ENCODE results near the gene DPH1. TPM values are rescaled to one million over a fixed set of nuclear protein-coding genes. Genes with fewer than 3 reads are reported as not detected.
"Not testable (repeated sequence)": the region's sequence is repeated elsewhere in the genome, so short reads cannot be mapped to it uniquely, and the experiment has no call there.

DPH1 gene
- total RNA-seq (2021; fragmentation: NEBNext Ultra II Directional; extraction: Animal tissue kit (Norgen Biotek cat#: 25700)): 10 to 100 TPM; 65.9 to 81.6 (median 71.8) TPM
- long read RNA-seq, transcript DPH1-203 (12 exons, 1,747 nt): minor isoform, 13 of 101 reads
- long read RNA-seq, transcript DPH1-212 (2 exons, 657 nt): minor isoform, 5 of 101 reads
- long read RNA-seq, transcript DPH1-201 (13 exons, 2,221 nt): major isoform, 52 of 101 reads
- long read RNA-seq, partial matches to known transcripts: 6 of 101 reads
- long read RNA-seq, other reads (novel, unspliced or antisense): 15 of 101 reads

DNA sequence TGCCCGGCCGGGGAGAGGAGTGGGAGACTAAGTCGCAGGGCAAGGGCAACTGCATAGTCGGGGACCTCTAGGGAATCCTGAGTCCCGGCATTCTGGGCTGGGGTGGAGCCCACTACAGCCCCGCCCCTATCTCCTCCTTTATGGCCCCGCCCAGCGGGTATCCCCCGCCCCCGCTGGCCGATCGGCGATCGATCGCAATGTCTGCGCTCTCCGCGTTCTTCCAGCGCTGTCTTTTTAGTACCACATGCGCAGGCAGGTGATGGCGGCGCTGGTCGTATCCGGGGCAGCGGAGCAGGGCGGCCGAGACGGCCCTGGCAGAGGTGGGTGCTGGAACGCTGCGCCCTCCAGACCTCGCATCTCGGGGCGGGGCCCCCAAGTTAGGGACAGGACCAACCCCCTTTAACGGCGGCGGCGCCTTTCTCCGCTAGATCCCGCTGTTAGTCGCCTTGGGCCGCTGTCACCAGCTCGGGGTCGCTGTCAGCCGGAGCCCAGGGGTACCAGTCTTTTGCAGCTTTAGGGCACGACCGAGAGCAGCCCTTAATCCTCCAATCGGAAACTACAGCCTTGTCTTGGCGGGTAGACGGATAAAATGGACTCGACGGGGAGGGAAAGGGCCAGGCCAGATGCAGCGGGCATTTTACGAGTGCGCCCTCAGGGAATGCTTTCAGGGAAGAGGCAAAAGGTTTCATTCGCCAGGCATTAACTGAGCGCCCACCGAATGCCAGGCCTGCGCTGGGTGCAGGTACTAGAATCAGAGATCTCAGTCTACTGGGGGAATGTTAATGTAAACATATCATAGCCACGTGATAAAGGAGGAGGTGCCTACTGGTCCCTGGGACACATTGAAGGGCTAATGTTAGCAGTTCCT, at the start of gene DPH1:
Gene DPH1, plus strand, starts transcription at position 243 of the 868 bp plus-strand sequence. Its CDS starts 17 bp downstream, at position 260.
- peak within 1 kb of the TSS; percentile 97 for H3K4me3 Mint-ChIP-seq
- no peaks in the 10 kb centered on the region for H3K9me3 Mint-ChIP-seq
- H3K27me3 Mint-ChIP-seq (ENCODE audit: insufficient read depth): peaks cover 7% of the 10 kb centered on the region
- TF ChIP-seq, protein P1, sequence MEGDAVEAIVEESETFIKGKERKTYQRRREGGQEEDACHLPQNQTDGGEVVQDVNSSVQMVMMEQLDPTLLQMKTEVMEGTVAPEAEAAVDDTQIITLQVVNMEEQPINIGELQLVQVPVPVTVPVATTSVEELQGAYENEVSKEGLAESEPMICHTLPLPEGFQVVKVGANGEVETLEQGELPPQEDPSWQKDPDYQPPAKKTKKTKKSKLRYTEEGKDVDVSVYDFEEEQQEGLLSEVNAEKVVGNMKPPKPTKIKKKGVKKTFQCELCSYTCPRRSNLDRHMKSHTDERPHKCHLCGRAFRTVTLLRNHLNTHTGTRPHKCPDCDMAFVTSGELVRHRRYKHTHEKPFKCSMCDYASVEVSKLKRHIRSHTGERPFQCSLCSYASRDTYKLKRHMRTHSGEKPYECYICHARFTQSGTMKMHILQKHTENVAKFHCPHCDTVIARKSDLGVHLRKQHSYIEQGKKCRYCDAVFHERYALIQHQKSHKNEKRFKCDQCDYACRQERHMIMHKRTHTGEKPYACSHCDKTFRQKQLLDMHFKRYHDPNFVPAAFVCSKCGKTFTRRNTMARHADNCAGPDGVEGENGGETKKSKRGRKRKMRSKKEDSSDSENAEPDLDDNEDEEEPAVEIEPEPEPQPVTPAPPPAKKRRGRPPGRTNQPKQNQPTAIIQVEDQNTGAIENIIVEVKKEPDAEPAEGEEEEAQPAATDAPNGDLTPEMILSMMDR (IDR thresholded peaks at IDR 0.05): no peak
- H3K27ac Mint-ChIP-seq: peak within 1 kb of the TSS; percentile 90
- H3K36me3 Mint-ChIP-seq (ENCODE audit: low read depth): peaks cover 8% of the 10 kb centered on the region; the same call in 1 of the 2 replicates
- DNase-seq: peak; percentile 89
- peaks cover 59% of the 10 kb centered on the region for H3K4me1 Mint-ChIP-seq (ENCODE audit: low read depth)

DNA sequence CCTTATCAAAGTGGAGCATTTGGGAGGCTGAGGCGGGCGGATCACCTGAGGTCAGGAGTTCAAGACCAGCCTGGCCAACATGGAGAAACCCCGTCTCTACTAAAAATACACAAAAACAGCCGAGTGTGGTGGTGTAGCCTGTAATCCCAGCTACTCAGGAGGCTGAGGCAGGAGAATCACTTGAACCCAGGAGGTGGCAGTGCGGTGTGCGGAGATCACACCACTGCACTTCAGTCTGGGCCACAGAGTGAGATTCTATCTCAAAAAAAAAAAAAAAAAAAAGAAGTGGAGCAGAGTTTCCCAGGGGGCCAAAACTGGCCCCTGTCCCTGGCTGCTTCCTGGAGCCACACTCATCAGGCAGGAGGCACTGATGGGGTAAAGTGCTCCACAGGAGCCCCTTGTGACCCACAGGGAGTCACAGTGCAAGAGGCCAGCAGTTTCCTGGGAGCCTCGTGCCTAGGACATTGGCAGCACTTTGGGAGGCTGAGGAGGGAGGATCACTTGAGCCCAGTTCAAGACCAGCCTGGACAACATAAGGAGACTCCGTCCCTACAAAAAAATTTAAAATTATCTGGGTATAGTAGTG, 49.2 kb upstream of the DPH1 start:
- no peaks in the 10 kb centered on the region for H3K9me3 Mint-ChIP-seq
- peaks cover 31% of the 10 kb centered on the region for H3K27me3 Mint-ChIP-seq (ENCODE audit: insufficient read depth)
- H3K36me3 Mint-ChIP-seq (ENCODE audit: low read depth): no peaks in the 10 kb centered on the region
- H3K4me1 Mint-ChIP-seq (ENCODE audit: low read depth): peaks cover 6% of the 10 kb centered on the region; the same call in 1 of the 2 replicates
- H3K27ac Mint-ChIP-seq: no peak overlapping the region
- H3K4me3 Mint-ChIP-seq: no peak overlapping the region
- DNase-seq: no peak
- TF ChIP-seq, protein P1 (IDR thresholded peaks at IDR 0.05): no peak

DNA sequence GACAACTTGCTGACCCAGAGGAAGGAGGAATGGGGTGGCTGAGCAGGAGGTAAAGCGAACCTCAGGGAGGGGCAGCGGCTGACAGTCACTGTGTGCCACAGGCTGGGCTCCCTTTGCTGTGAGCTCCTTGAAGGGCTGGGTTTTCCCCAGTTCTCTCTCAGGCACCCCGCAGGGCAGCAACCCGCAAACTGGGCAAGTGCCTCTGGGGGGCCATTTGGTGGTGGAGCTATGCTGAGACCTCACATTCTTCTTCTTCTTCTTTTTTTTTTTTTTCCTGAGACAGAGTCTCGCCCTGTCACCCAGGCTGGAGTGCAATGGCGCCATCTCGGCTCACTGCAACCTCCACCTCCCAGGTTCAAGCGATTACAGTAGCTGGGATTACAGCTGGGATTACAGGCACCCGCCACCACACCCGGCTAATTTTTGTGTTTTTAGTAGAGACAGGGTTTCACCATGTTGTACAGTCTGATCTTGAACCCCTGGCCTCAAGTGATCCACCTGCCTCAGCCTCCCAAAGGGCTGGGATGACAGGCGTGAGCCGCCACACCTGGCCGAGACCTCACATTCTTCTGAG, 47.1 kb upstream of the DPH1 start:
- Mint-ChIP-seq H3K27me3 (ENCODE audit: insufficient read depth) (peaks cover 19% of the 10 kb centered on the region), H3K4me1 (ENCODE audit: low read depth) (peaks cover 16% of the 10 kb centered on the region; the same call in 1 of the 2 replicates)
- H3K27ac Mint-ChIP-seq; H3K4me3 Mint-ChIP-seq; H3K9me3 Mint-ChIP-seq; DNase-seq; H3K36me3 Mint-ChIP-seq (ENCODE audit: low read depth): not testable (repeated sequence)

DNA sequence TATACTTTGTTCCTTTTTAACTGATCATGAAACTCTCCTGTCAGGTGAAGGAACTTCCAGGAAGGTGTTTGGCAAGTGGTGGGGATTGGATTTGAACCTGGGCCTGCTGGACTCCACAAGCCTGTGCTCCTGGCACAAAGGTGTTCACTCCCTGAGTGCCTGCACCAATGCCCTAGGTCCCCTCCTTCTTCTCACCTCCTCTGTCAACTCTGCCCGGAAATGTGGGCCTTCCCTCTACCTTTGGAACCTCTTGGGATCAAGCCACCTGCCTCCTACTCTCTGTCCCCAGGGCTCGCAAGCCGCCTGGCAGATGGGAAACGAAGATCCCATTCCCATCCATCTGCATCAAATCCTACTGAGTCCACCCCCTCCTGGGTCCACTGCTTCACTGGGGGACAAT, 44.9 kb upstream of the DPH1 start:
- peaks cover 34% of the 10 kb centered on the region for H3K4me1 Mint-ChIP-seq (ENCODE audit: low read depth)
- H3K9me3 Mint-ChIP-seq: no peaks in the 10 kb centered on the region
- no peak overlapping the region for H3K4me3 Mint-ChIP-seq
- no peak for DNase-seq
- no peaks in the 10 kb centered on the region for H3K36me3 Mint-ChIP-seq (ENCODE audit: low read depth)
- peaks cover 7% of the 10 kb centered on the region; the same call in 1 of the 2 replicates for H3K27me3 Mint-ChIP-seq (ENCODE audit: insufficient read depth)
- H3K27ac Mint-ChIP-seq: no peak overlapping the region
- TF ChIP-seq, protein P1 (IDR thresholded peaks at IDR 0.05): no peak

DNA sequence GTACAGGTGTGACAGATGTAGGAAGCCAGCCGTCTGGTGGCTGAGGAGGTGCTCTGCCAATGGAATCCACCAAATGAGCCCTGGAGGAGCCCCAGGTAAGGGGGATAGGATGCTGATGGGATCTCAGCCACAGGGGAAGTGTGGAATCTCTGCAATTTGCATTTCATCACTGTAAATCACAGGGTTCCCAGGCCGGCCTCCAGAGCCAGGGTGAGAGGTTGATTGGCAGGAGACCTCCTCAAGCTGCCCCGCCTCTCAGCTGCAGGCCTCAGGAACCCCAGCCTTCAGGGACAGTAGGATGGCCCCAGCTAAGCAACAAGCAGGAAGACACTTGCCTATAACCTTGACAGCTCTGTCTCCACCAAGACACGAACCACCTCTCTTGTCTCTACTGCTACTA, 44.3 kb upstream of the DPH1 start:
- peaks cover 7% of the 10 kb centered on the region; the same call in 1 of the 2 replicates for H3K27me3 Mint-ChIP-seq (ENCODE audit: insufficient read depth)
- no peak for DNase-seq
- no peaks in the 10 kb centered on the region for H3K36me3 Mint-ChIP-seq (ENCODE audit: low read depth)
- no peaks in the 10 kb centered on the region for H3K9me3 Mint-ChIP-seq
- TF ChIP-seq, protein P1 (IDR thresholded peaks at IDR 0.05): no peak
- no peak overlapping the region for H3K4me3 Mint-ChIP-seq
- no peak overlapping the region for H3K27ac Mint-ChIP-seq
- peaks cover 34% of the 10 kb centered on the region for H3K4me1 Mint-ChIP-seq (ENCODE audit: low read depth)

Measured in HFFc6 (cell line).